DND-41 (cell line): ENCODE results near the gene NLGN1.

Experiments used
- ATAC-seq: fragments of 200-7000 bp; cut with Tn5 transposase; 3 replicates; pipeline ENCODE4 v1.9.1; 2021; ENCODE audit warnings: low read depth; ENCODE audit not compliant: insufficient read depth
- DNase-seq: peaks from one replicate; pipeline ENCODE4 v3.0.0-alpha.2; 2020
- H2AFZ ChIP-seq: 2 replicates; pipeline ENCODE4 v1.6.0; 2012; ENCODE audit warnings: low read depth, low read length
- H3K27ac ChIP-seq: 2 replicates; pipeline ENCODE4 v1.5.1; 2012; ENCODE audit warnings: low read length, inconsistent platforms
- H3K27me3 ChIP-seq: fragments of 200-600 bp; sonication (generic); 2 replicates; pipeline ENCODE4 v1.6.0; 2012; ENCODE audit warnings: low read length, mild to moderate bottlenecking, inconsistent platforms; ENCODE audit not compliant: insufficient read depth, poor library complexity
- H3K36me3 ChIP-seq: 2 replicates; pipeline ENCODE4 v1.5.1; 2012; ENCODE audit warnings: low read length, inconsistent platforms; ENCODE audit not compliant: insufficient read depth
- H3K4me1 ChIP-seq: 2 replicates; pipeline ENCODE4 v1.5.1; 2012; ENCODE audit warnings: mild to moderate bottlenecking, low read length; ENCODE audit not compliant: insufficient read depth
- H3K4me2 ChIP-seq: 2 replicates; pipeline ENCODE4 v1.6.0; 2012; ENCODE audit warnings: mild to moderate bottlenecking, moderate library complexity, low read length, inconsistent platforms; ENCODE audit not compliant: insufficient read depth
- H3K4me3 ChIP-seq, 2 experiments: fragments of 200-600 bp in 1 of 2; shearing (Covaris generic) in 1 of 2; 2 replicates each; pipeline ENCODE4 v1.5.1; 2012 to 2016; ENCODE audit warnings: inconsistent platforms in 2 of 2, low read length in 2 of 2, mild to moderate bottlenecking in 2 of 2, low read depth in 1 of 2, moderate library complexity in 1 of 2
- H3K79me2 ChIP-seq: 2 replicates; pipeline ENCODE4 v1.6.0; 2012; ENCODE audit warnings: low read length, inconsistent platforms; ENCODE audit not compliant: insufficient read depth
- H3K9ac ChIP-seq: 2 replicates; pipeline ENCODE4 v1.6.0; 2012; ENCODE audit warnings: low read depth, mild to moderate bottlenecking, inconsistent platforms, low read length, moderate library complexity
- H3K9me3 ChIP-seq: 2 replicates; pipeline ENCODE4 v1.5.1; 2012; ENCODE audit warnings: low read length, moderate library complexity, mild to moderate bottlenecking, inconsistent platforms; ENCODE audit not compliant: insufficient read depth, severe bottlenecking
- H4K20me1 ChIP-seq: 2 replicates; pipeline ENCODE4 v1.6.0; 2012; ENCODE audit warnings: low read length; ENCODE audit not compliant: insufficient read depth
- CTCF ChIP-seq: IDR thresholded peaks from 2 replicates; pipeline ENCODE4 v1.5.1; 2012; ENCODE audit warnings: borderline replicate concordance, low read length, moderate library complexity, mild to moderate bottlenecking; ENCODE audit not compliant: poor library complexity, severe bottlenecking; ENCODE audit errors: extremely low read depth
- EZH2 ChIP-seq: IDR thresholded peaks from 3 replicates; pipeline ENCODE4 v1.6.1; 2012; ENCODE audit warnings: borderline replicate concordance, low read depth, mild to moderate bottlenecking, moderate library complexity, low read length, inconsistent platforms; ENCODE audit not compliant: severe bottlenecking

NLGN1 gene

GRCh38 chr3:174002543-174002942, 605.0 kb downstream of the NLGN1 start:
- no peak for DNase-seq
- TF ChIP-seq CTCF (no peak), EZH2 (no peak)

GRCh38 chr3:174010907-174011306, 613.4 kb downstream of the NLGN1 start:
- Histone ChIP-seq H4K20me1 (no peaks in the 10 kb centered on the region), H3K27ac (no peak overlapping the region), H3K27me3 (no peaks in the 10 kb centered on the region), H3K36me3 (no peaks in the 10 kb centered on the region), H3K4me3 (no peak overlapping the region), H3K4me1 (no peaks in the 10 kb centered on the region), H3K9me3 (no peaks in the 10 kb centered on the region), H2AFZ (no peak overlapping the region), H3K4me2 (no peak overlapping the region), H3K9ac (no peak overlapping the region), H3K79me2 (no peaks in the 10 kb centered on the region)
- no peak for ATAC-seq
- TF ChIP-seq CTCF (no peak), EZH2 (no peak)
- no peak for DNase-seq

More at GRCh38 chr3:174002543-174002942, 605.0 kb downstream of the NLGN1 start:
- no peaks in the 10 kb centered on the region for H3K36me3 ChIP-seq
- H3K79me2 ChIP-seq: no peaks in the 10 kb centered on the region
- H3K9ac ChIP-seq: no peak overlapping the region
- no peaks in the 10 kb centered on the region for H3K27me3 ChIP-seq
- no peaks in the 10 kb centered on the region for H3K4me1 ChIP-seq
- H4K20me1 ChIP-seq: no peaks in the 10 kb centered on the region
- no peaks in the 10 kb centered on the region for H3K9me3 ChIP-seq
- no peak overlapping the region for H2AFZ ChIP-seq
- no peak overlapping the region for H3K4me3 ChIP-seq
- H3K27ac ChIP-seq: no peak overlapping the region
- no peak for ATAC-seq
- no peak overlapping the region for H3K4me2 ChIP-seq

GRCh38 chr3:174016186-174016585, 618.6 kb downstream of the NLGN1 start:
- Histone ChIP-seq H3K36me3 (no peaks in the 10 kb centered on the region), H4K20me1 (no peaks in the 10 kb centered on the region), H3K27me3 (no peaks in the 10 kb centered on the region), H2AFZ (no peak overlapping the region), H3K27ac (no peak overlapping the region), H3K4me3 (no peak overlapping the region), H3K9me3 (no peaks in the 10 kb centered on the region), H3K9ac (no peak overlapping the region), H3K4me2 (no peak overlapping the region), H3K79me2 (no peaks in the 10 kb centered on the region), H3K4me1 (no peaks in the 10 kb centered on the region)
- DNase-seq (no peak), ATAC-seq (no peak)
- TF ChIP-seq EZH2 (no peak), CTCF (no peak)

- no peak overlapping the region for H3K9ac ChIP-seq
- no peak overlapping the region for H3K4me2 ChIP-seq
- no peaks in the 10 kb centered on the region for H3K36me3 ChIP-seq
- no peaks in the 10 kb centered on the region for H3K79me2 ChIP-seq
- H3K4me1 ChIP-seq: no peaks in the 10 kb centered on the region
- H3K9me3 ChIP-seq: no peaks in the 10 kb centered on the region
- no peak overlapping the region for H3K27ac ChIP-seq
- no peak for DNase-seq
- H3K27me3 ChIP-seq: no peaks in the 10 kb centered on the region
- no peaks in the 10 kb centered on the region for H4K20me1 ChIP-seq
- TF ChIP-seq CTCF (no peak), EZH2 (no peak)
- H2AFZ ChIP-seq: no peak overlapping the region
- no peak overlapping the region for H3K4me3 ChIP-seq
- no peak for ATAC-seq
Observed at GRCh38 chr3:174020156-174020555, 622.6 kb downstream of the NLGN1 start.
